ENCODE results near the gene NLRC5. TPM values are rescaled to one million over a fixed set of nuclear protein-coding genes. Genes with fewer than 3 reads are reported as not detected.

The NLRC5 gene
- total and polyA plus RNA-seq, 9 of the 15 experiments (the other 6 are each of a cell fraction or from before 2014, with no cell fraction given): 0.59 to 0.71 TPM; not detected in 7

GRCh38 chr16:57092786-57093411 lies 103.5 kb downstream of the NLRC5 start (continued):
- TF ChIP-seq STAT5A (IDR thresholded peaks at IDR 0.05; ENCODE audit: borderline replicate concordance, low read length) (no peak), BACH1 (tag; IDR thresholded peaks at IDR 0.05) (no peak), HBP1 (CRISPR knock-in tag; IDR thresholded peaks at IDR 0.05) (no peak), ZC3H4 (CRISPR knock-in tag; IDR thresholded peaks at IDR 0.05; ENCODE audit: borderline replicate concordance) (no peak), JUN (IDR thresholded peaks at IDR 0.05; ENCODE audit: borderline replicate concordance, low read depth, low read length) (no peak), JUN (CRISPR knock-in tag; IDR thresholded peaks at IDR 0.05; ENCODE audit: borderline replicate concordance) (no peak), ZNF436 (CRISPR knock-in tag; IDR thresholded peaks at IDR 0.05) (no peak), BDP1 (IDR thresholded peaks at IDR 0.05; ENCODE audit: insufficient read depth, insufficient read length) (no peak), RBBP5 (IDR thresholded peaks at IDR 0.05; ENCODE audit: borderline replicate concordance, insufficient read depth, low read length, poor library complexity, severe bottlenecking) (peak; percentile 37), CTCF (IDR thresholded peaks at IDR 0.05 in 2 of 3, conservative IDR thresholded peaks at IDR 0.05 in 1 of 3; ENCODE audit: insufficient read depth in 2 of 3, low read depth in 1 of 3, low read length in 3 of 3) (peak; percentile 52 to 73 (median 58); a peak in 5 of 6 replicates)
